Esophagus (tissue), 2 donors: ENCODE data around the gene SLC25A12. TPM values are rescaled to one million over a fixed set of nuclear protein-coding genes. Genes with fewer than 3 reads are reported as not detected.
"Not testable (repeated sequence)": the region's sequence is repeated elsewhere in the genome, so short reads cannot be mapped to it uniquely, and the experiment has no call there.

ENCODE experiments used
- H3K27ac ChIP-seq, 2 donors: one replicate each; pipeline ENCODE4 v1.5.1; 2013; ENCODE audit warnings: low read depth in 2 of 2, mild to moderate bottlenecking in 2 of 2, inconsistent platforms in 1 of 2, low read length in 1 of 2, moderate library complexity in 1 of 2
- H3K27me3 ChIP-seq, 2 donors: one replicate each; pipeline ENCODE4 v1.6.1; 2013; ENCODE audit warnings: low read length in 2 of 2, control low read depth in 1 of 2, mild to moderate bottlenecking in 1 of 2; ENCODE audit not compliant: insufficient read depth in 2 of 2, control insufficient read depth in 1 of 2
- H3K36me3 ChIP-seq, 2 donors: one replicate each; pipeline ENCODE4 v1.6.1; 2013; ENCODE audit warnings: low read length in 1 of 2; ENCODE audit not compliant: control insufficient read depth in 2 of 2, insufficient read depth in 2 of 2
- H3K4me1 ChIP-seq, 2 donors: one replicate each; pipeline ENCODE4 v1.6.1; 2013; ENCODE audit warnings: low read length in 1 of 2; ENCODE audit not compliant: control insufficient read depth in 2 of 2, insufficient read depth in 2 of 2
- H3K4me3 ChIP-seq, 2 donors: one replicate each; pipeline ENCODE4 v1.5.1; 2013; ENCODE audit warnings: low read length in 2 of 2, mild to moderate bottlenecking in 2 of 2, low read depth in 1 of 2, moderate library complexity in 1 of 2
- H3K9me3 ChIP-seq, 2 donors: one replicate each; pipeline ENCODE4 v1.6.1; 2013; ENCODE audit warnings: mild to moderate bottlenecking in 2 of 2, low read depth in 1 of 2, low read length in 1 of 2, moderate library complexity in 1 of 2; ENCODE audit not compliant: control insufficient read depth in 2 of 2, insufficient read depth in 1 of 2
- WGBS, 2 donors: extraction: QIAGEN DNeasy Blood & Tissue Kit; methylation state at CpG; one replicate each; pipeline ENCODE4 v1.1.7; 2013; 5-methylcytosine and 5-hydroxymethylcytosine counted together
- polyA plus RNA-seq, 2 donors: library from polyadenylated mRNA; stranded (reverse); fragments of 200-250 nt; gene quantifications; one replicate each; pipeline ENCODE4 v1.2.3, GENCODE V29; 2013
- donor health status: healthy with polysubstance abuse.
- donor health status: Bipolar disorder and iron deficiency.

SLC25A12 gene
- polyA plus RNA-seq, 2 donors: 8.9 to 12.8 TPM

DNA sequence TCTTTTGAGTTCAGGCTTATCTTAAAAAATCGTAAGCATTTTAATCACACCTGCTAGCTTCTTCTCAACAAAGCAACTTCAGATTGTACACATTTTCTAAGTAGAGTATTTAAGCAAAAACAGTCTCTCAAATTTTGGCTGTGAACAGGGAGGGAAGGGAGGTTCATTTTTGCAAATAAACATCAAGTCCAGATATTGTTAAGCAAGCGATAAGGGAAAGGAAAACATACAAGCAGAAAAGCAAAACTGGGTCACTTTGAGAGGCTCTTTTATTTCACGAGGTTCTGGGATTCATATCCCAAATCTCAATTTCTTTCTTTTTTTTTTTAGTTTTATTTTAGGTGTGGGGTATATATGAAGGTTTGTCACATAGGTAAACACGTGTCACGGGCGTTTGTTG, 79.9 kb downstream of the SLC25A12 start:
- 80 to 89% methylated on average over 6 of the region's 6 CpGs for WGBS, 2 donors
- Histone ChIP-seq H3K27me3 (no peaks in the 10 kb centered on the region), H3K4me1 (no peaks in the 10 kb centered on the region), H3K36me3 (no peaks in the 10 kb centered on the region), H3K4me3 (no peak overlapping the region), H3K9me3 (no peaks in the 10 kb centered on the region), H3K27ac (no peak overlapping the region)

DNA sequence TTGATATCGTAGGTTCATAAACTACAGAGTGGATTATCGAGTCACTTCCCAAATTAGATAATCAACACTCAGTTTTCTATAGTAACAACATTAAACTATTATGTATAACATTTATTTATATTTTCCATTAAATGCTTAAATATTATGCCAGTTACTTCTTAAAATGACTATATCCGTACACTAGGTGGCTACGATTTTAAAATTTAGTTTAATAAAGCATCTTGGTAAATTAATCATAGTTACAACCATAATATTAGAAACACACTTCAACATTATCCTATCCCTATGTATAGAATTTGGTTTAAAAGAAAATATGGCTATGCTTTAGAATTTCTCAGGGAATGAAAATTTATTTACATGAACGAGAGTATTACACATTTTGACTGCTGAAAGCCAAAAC, 80.3 kb downstream of the SLC25A12 start:
- WGBS, 2 donors: 91 to 94% methylated on average over 5 of the region's 5 CpGs

DNA sequence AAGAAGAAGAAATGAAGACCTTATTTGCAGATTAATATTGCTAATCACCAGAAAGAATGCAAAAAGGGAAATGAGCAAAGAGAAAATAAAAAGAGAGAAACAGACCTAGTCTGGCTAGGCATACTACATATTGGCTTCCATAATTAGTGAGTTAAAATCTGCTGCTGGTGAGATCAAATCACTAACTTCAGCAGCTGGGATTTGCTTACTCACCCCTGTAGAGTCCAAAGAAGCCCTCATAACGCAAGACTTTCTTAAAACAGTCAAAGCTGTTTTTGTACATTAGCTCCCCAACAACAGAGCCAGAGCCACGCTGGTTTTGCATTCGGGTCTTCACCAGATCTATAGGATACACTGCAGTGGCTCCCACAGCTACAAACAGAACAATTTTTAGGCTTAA, 80.9 kb downstream of the SLC25A12 start:
- H3K27me3 ChIP-seq: no peaks in the 10 kb centered on the region
- H3K9me3 ChIP-seq: no peaks in the 10 kb centered on the region
- H3K4me1 ChIP-seq: no peaks in the 10 kb centered on the region
- H3K4me3 ChIP-seq: no peak overlapping the region
- no peak overlapping the region for H3K27ac ChIP-seq
- 92 to 97% methylated on average over 3 of the region's 3 CpGs for WGBS, 2 donors
- no peaks in the 10 kb centered on the region for H3K36me3 ChIP-seq

More for the DNA sequence above, 80.3 kb downstream of the SLC25A12 start:
- Histone ChIP-seq H3K36me3 (no peaks in the 10 kb centered on the region), H3K4me3 (no peak overlapping the region), H3K9me3 (no peaks in the 10 kb centered on the region), H3K4me1 (no peaks in the 10 kb centered on the region), H3K27ac (no peak overlapping the region), H3K27me3 (no peaks in the 10 kb centered on the region)

DNA sequence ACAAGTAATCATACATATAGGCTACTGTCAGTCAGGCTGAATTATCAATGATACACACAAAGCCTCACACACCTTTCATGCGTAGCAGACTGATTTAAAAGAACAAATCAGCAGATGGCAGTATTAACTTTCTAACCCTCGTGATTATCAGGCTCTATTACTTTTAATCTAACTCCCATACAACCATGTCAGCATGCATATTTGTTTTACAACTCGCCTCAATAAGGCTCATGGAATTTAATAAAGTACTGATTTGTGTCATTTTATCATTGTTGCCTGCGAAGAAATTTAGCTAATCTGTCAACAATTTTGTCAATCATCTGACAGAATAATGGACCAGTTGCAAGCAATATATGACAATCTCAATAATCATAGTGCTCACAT, 82.8 kb downstream of the SLC25A12 start:
- Histone ChIP-seq H3K36me3 (no peaks in the 10 kb centered on the region), H3K4me1 (no peaks in the 10 kb centered on the region), H3K4me3 (no peak overlapping the region), H3K9me3 (no peaks in the 10 kb centered on the region), H3K27me3 (no peaks in the 10 kb centered on the region), H3K27ac (no peak overlapping the region)
- WGBS, 2 donors: 29 to 36% methylated on average over 4 of the region's 4 CpGs

DNA sequence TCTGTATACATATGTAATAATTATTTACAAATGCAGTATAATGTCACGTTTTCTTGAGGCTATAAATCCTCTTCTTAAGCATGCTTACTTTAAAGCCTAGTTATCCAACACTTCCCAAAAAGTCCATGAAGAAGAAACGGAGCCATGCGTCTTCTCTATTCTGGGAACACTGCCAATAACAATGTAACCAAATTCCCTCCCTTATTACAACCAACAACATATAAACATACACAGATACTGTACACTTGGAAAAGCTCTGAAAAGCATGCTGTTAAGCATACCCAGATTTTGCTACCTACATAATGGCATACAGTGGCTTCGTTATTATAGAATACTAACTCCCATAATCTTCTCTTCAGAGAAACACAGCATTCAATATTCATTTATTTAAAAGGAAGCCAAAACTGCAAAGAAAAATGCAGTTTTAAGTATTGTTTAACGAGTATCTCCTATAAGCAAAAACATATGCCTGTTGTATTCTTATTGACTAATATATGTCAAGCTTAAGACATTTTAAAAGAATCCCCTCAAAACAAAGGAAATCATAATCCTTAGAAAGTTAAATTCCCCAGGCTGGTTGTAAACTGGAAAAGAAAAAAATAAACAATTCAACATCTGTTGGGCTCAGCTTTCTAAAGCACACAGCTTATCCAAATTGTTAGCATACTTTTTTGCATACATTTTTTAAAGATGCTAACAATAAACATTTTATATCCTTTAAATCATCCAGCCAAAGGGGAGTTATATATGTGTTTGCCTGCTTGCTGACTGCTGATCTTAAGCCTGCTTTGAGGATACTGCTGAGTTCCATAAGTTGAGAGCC, 83.4 kb downstream of the SLC25A12 start:
- H3K4me1 ChIP-seq: no peaks in the 10 kb centered on the region
- no peaks in the 10 kb centered on the region for H3K36me3 ChIP-seq
- no peak overlapping the region for H3K27ac ChIP-seq
- no peak overlapping the region for H3K4me3 ChIP-seq
- WGBS, 2 donors: 71 to 74% methylated on average over 5 of the region's 5 CpGs
- no peaks in the 10 kb centered on the region for H3K9me3 ChIP-seq
- no peaks in the 10 kb centered on the region for H3K27me3 ChIP-seq

DNA sequence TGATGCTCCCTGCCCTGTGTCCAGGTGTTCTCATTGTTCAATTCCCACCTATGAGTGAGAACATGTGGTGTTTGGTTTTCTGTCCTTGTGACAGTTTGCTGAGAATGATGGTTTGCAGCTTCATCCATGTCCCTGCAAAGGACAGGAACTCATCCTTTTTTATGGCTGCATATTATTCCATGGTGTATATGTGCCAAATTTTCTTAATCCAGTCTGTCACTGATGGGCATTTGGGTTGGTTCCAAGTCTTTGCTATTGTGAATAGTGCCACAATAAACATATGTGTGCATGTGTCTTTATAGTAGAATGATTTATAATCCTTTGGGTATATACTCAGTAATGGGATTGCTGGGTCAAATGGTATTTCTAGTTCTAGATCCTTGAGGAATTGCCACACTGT, 85.2 kb downstream of the SLC25A12 start:
- not testable (repeated sequence) for H3K27ac ChIP-seq, H3K4me1 ChIP-seq, H3K27me3 ChIP-seq, H3K9me3 ChIP-seq, H3K4me3 ChIP-seq, H3K36me3 ChIP-seq

DNA sequence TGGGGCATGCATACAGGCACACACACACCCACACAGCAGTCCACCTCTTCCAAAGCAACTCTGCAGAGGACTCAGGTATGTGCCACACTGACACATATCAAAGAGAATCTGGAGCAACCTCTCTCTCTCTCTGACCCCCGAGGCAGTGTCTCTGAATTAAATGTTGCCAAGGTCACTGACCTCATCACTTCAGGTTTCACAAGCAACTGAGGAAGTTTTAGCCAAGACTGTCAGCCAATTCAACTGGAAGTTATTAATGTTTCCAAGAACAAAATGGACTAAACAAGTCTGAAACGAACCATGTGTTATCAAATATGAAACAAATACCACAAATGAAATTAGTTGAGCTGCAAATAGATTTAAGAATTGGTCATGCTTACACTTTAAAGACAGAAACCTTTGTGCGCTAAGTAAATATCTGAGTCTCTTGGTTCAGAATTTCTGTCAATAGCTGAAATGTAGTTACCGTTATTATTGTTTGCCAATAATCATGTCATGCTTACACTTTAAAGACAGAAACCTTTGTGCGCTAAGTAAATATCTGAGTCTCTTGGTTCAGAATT, 86.1 kb downstream of the SLC25A12 start:
- Histone ChIP-seq H3K9me3 (no peaks in the 10 kb centered on the region), H3K36me3 (no peaks in the 10 kb centered on the region), H3K27ac (no peak overlapping the region), H3K27me3 (no peaks in the 10 kb centered on the region), H3K4me3 (no peak overlapping the region), H3K4me1 (no peaks in the 10 kb centered on the region)
- 64 to 66% methylated on average over 5 of the region's 5 CpGs for WGBS, 2 donors

DNA sequence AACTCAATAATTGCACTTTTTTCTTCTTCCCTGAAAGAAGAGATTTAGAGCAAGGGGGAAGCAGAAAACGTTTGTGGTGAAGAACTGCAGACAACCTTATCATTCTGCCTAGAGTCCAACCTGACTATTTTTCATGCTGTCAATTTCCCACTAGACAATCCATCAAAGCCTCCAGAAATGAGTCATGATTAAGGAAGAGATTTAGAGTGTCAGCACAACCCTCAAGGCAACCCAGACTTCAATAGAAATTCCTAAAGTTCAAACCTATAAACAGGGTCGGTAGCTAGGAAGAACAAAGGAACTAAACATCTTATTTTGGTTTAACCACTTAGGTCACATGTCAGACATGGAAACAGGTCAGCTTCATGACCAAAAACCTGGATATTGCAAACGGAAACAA, 86.9 kb downstream of the SLC25A12 start:
- no peaks in the 10 kb centered on the region for H3K27me3 ChIP-seq
- H3K36me3 ChIP-seq: no peaks in the 10 kb centered on the region
- no peaks in the 10 kb centered on the region for H3K4me1 ChIP-seq
- 12 to 19% methylated on average over 3 of the region's 3 CpGs for WGBS, 2 donors
- H3K9me3 ChIP-seq: no peaks in the 10 kb centered on the region
- no peak overlapping the region for H3K27ac ChIP-seq
- H3K4me3 ChIP-seq: no peak overlapping the region

DNA sequence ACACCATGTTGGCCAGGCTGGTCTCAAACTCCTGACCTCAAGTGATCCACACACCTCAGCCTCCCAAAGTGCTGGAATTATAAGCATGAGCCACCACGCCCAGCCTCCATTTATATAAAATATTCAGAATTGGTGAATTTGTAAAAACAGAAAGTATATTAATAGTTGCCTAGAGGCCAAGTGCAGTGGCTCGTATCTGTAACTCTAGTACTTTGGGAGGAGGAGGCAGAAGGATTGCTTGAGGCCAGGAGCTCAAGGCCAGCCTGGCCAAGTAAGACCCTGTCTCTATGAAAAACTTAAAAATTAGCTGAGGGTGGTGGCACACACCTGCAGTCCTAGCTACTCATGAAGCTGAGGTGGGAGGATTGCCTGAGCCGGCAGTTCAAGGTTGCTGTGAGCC, 89.6 kb downstream of the SLC25A12 start:
- Histone ChIP-seq H3K4me3 (no peak overlapping the region), H3K27ac (no peak overlapping the region), H3K4me1 (no peaks in the 10 kb centered on the region), H3K27me3 (no peaks in the 10 kb centered on the region), H3K9me3 (no peaks in the 10 kb centered on the region), H3K36me3 (no peaks in the 10 kb centered on the region)
- 97% methylated on average over 3 of the region's 3 CpGs for WGBS, 2 donors

DNA sequence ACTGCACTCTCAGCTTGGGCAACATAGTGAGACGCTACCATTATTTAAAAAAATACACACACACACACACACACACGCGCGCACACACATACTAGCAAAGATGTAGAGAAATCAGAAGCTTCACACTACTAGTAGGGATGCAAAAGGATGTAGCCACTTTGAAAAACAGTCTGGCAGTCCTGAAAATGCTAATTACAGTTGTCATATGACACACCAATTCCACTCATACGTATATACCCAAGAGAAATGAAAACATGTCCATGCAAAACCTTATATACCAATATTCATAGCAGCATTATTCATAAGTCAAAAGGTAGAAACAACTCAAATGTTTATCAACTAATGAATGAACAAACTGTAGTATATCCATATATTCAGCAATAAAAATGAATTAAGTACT, 90.3 kb downstream of the SLC25A12 start:
- H3K9me3 ChIP-seq: no peaks in the 10 kb centered on the region
- WGBS, 2 donors: 70 to 87% methylated on average over 5 of the region's 5 CpGs
- no peak overlapping the region for H3K27ac ChIP-seq
- no peaks in the 10 kb centered on the region for H3K4me1 ChIP-seq
- H3K36me3 ChIP-seq: peaks cover 0 to 2% of the 10 kb centered on the region in 2 donors
- H3K4me3 ChIP-seq: no peak overlapping the region
- no peaks in the 10 kb centered on the region for H3K27me3 ChIP-seq
